C4-2B (cell line): ENCODE measurements around the gene SLC1A2.

Experiments
- CTCF ChIP-seq: fragments of 450-650 bp; conservative IDR thresholded peaks from 2 replicates; pipeline ENCODE4 v1.5.1; 2017; ENCODE audit warnings: mild to moderate bottlenecking
- ZFX ChIP-seq: fragments of 450-650 bp; IDR thresholded peaks from 2 replicates; pipeline ENCODE4 v1.6.1; 2017

GRCh38 chr11:35317253-35317652 is 102.1 kb downstream of the SLC1A2 start:
- TF ChIP-seq CTCF (no peak), ZFX (no peak)
